Endothelial cell (in vitro differentiated cells): Measurements from ENCODE around the gene PRRC2A. TPM values are rescaled to one million over a fixed set of nuclear protein-coding genes. Genes with fewer than 3 reads are reported as not detected.

Source experiments
- DNase-seq: peaks from one replicate; pipeline ENCODE4 v3.0.0; 2021; ENCODE audit warnings: low spot score
- H3K27ac Mint-ChIP-seq: one replicate; pipeline ENCODE4 v1.8.0; 2021; ENCODE audit warnings: mixed read lengths, inconsistent platforms; ENCODE audit not compliant: unreplicated experiment
- H3K27me3 Mint-ChIP-seq: one replicate; pipeline ENCODE4 v1.8.0; 2021; ENCODE audit warnings: mild to moderate bottlenecking, moderate library complexity, mixed read lengths, inconsistent platforms; ENCODE audit not compliant: unreplicated experiment
- H3K36me3 Mint-ChIP-seq: one replicate; pipeline ENCODE4 v1.8.0; 2021; ENCODE audit warnings: mild to moderate bottlenecking, low read depth, mixed read lengths, inconsistent platforms; ENCODE audit not compliant: unreplicated experiment
- H3K4me1 Mint-ChIP-seq: one replicate; pipeline ENCODE4 v1.8.0; 2021; ENCODE audit warnings: mild to moderate bottlenecking, mixed read lengths, inconsistent platforms; ENCODE audit not compliant: unreplicated experiment
- H3K4me3 Mint-ChIP-seq: one replicate; pipeline ENCODE4 v1.8.0; 2021; ENCODE audit warnings: mild to moderate bottlenecking, mixed read lengths, inconsistent platforms; ENCODE audit not compliant: unreplicated experiment
- H3K9me3 Mint-ChIP-seq: one replicate; pipeline ENCODE4 v1.8.0; 2021; ENCODE audit warnings: mixed read lengths, inconsistent platforms; ENCODE audit not compliant: unreplicated experiment
- CTCF ChIP-seq: fragments of 200-600 bp; sonication (generic); IDR thresholded peaks from one replicate; pipeline ENCODE4 v1.5.0; 2021; ENCODE audit warnings: antibody characterized with exemption; ENCODE audit not compliant: unreplicated experiment
- total RNA-seq: library from RNA; stranded (reverse); fragmentation: NEBNext Ultra II Directional; extraction: Animal tissue kit (Norgen Biotek cat#: 25700); gene quantifications from one replicate; pipeline ENCODE4 v1.2.1, GENCODE V29; 2021; ENCODE audit not compliant: unreplicated experiment

PRRC2A gene
- total RNA-seq, 1 donor from 2014 or later: 149 TPM

- Mint-ChIP-seq H3K4me3 (peak overlapping the region; percentile 25), H3K27ac (no peak overlapping the region), H3K4me1 (peaks cover 2% of the 10 kb centered on the region), H3K27me3 (peaks cover 5% of the 10 kb centered on the region), H3K9me3 (no peaks in the 10 kb centered on the region), H3K36me3 (peaks cover 34% of the 10 kb centered on the region)
- no peak for DNase-seq
- TF ChIP-seq CTCF: no peak
These were observed 20.9 kb downstream of the PRRC2A start for GRCh38 chr6:31641370-31641769.

DNA sequence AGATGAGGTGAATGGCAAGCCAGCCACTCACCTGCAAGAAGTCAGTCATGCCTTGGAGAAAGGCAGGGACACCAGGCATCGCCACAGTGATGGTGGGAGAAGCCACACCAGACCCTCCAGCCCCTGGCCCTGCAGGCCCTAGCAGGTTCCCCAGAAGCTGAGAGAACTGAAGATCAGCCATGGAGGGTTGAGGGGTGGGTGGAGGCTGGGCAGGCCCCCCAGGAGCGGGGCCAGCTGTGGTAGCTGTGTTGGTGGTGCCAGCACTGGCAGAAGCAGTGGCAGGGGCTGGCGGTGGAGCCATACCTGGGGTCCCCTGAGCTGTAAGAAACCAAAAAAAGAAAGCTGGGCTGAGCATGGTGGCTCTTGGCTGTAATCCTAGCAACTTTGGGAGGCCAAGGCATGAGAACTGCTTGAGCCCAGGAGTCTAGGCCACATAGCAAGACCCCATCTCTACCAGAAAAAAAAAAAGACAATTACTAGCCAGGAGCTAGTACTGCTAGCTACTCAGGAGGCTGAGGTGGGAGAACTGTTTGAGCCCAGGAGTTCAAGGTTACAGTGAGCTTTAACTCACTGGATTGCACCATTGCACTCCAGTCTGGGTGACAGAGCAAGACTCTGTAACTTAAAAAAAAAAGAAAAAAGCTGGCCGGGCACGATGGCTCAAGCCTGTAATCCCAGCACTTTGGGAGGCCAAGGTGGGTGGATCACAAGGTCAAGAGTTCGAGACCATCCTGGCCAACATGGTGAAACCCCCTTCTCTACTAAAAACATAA lies 22.5 kb downstream of the PRRC2A start:
- H3K27me3 Mint-ChIP-seq: peaks cover 3% of the 10 kb centered on the region
- H3K36me3 Mint-ChIP-seq: peaks cover 34% of the 10 kb centered on the region
- no peaks in the 10 kb centered on the region for H3K9me3 Mint-ChIP-seq
- DNase-seq: no peak
- peaks cover 2% of the 10 kb centered on the region for H3K4me1 Mint-ChIP-seq
- no peak overlapping the region for H3K27ac Mint-ChIP-seq
- TF ChIP-seq CTCF: no peak
- H3K4me3 Mint-ChIP-seq: no peak overlapping the region

- Mint-ChIP-seq H3K27me3 (no peaks in the 10 kb centered on the region), H3K9me3 (no peaks in the 10 kb centered on the region), H3K4me3 (no peak overlapping the region), H3K27ac (no peak overlapping the region), H3K36me3 (peaks cover 37% of the 10 kb centered on the region), H3K4me1 (peaks cover 2% of the 10 kb centered on the region)
- no peak for TF ChIP-seq CTCF
- DNase-seq: no peak
These were observed 23.4 kb downstream of the PRRC2A start for GRCh38 chr6:31643818-31644454.

GRCh38 chr6:31645325-31645724 lies 24.8 kb downstream of the PRRC2A start:
- H3K27ac Mint-ChIP-seq: peak overlapping the region; percentile 42
- no peaks in the 10 kb centered on the region for H3K9me3 Mint-ChIP-seq
- peaks cover 2% of the 10 kb centered on the region for H3K27me3 Mint-ChIP-seq
- no peak for DNase-seq
- peaks cover 40% of the 10 kb centered on the region for H3K36me3 Mint-ChIP-seq
- H3K4me1 Mint-ChIP-seq: peaks cover 4% of the 10 kb centered on the region
- H3K4me3 Mint-ChIP-seq: peak overlapping the region; percentile 79
- no peak for TF ChIP-seq CTCF

DNA sequence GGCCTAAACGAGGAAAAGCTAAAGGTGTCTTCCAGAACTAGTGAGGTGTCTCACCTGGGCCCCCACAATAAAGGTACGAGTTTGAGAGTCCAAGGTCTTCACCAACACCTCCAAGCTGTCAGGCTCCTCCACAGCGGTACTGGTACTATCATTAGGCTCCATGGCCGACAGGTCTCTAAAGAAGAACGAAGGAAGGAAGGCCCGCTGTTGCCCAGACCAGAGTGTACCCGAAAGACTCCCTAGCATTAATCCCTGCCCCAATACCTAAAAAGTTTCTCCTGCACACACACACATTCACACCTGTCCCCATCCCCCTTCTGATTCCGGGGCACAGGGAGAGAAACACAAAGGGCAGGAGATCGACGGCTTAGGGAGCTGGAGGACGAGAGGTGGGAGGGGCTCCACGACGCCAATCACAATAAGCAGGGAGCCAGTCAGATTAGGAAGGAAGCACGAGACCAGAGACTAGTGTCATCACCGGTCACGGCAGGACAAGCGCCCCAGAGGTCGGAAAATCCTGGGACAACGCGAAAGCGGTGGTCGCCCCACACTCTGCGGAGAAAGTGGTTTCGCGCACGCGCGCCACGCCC lies 31.2 kb downstream of the PRRC2A start:
- Mint-ChIP-seq H3K36me3 (peaks cover 20% of the 10 kb centered on the region), H3K9me3 (no peaks in the 10 kb centered on the region), H3K27ac (peak overlapping the region; percentile 98), H3K4me1 (peaks cover 16% of the 10 kb centered on the region), H3K27me3 (peaks cover 6% of the 10 kb centered on the region), H3K4me3 (peak overlapping the region; percentile 97)
- DNase-seq: no peak
- TF ChIP-seq CTCF: no peak
